AG08395 (cell line): ENCODE measurements around the gene SRCAP.

Experiments used
- DNase-seq: peaks from one replicate; pipeline ENCODE4 v3.0.0; 2012; ENCODE audit warnings: mixed read lengths, low spot score

Gene SRCAP

GRCh38 chr16:30760001-30760559 is 61.1 kb downstream of the SRCAP start:
- no peak for DNase-seq

GRCh38 chr16:30760577-30761426 is 61.8 kb downstream of the SRCAP start:
- no peak for DNase-seq

GRCh38 chr16:30761427-30761927 is 62.5 kb downstream of the SRCAP start:
- DNase-seq, result peak; percentile 36

- DNase-seq, result peak; percentile 100
Observed at GRCh38 chr16:30761928-30762902, 63.2 kb downstream of the SRCAP start, which contains the start of the genes CFAP119 and RNF40. Gene CFAP119, minus strand, starts transcription at chr16:30762062. Its CDS starts 314 bp downstream, at chr16:30761748. Gene RNF40, plus strand, starts transcription at chr16:30762322. Its CDS starts 224 bp downstream, at chr16:30762546.

- DNase-seq, result no peak
Observed at GRCh38 chr16:30762991-30763725, 64.2 kb downstream of the SRCAP start.

GRCh38 chr16:30764086-30764485 is 65.1 kb downstream of the SRCAP start:
- no peak for DNase-seq

- no peak for DNase-seq
Observed at GRCh38 chr16:30764816-30765465, 66.0 kb downstream of the SRCAP start.

GRCh38 chr16:30766206-30766932 is 67.4 kb downstream of the SRCAP start:
- no peak for DNase-seq

GRCh38 chr16:30766933-30767284 is 67.9 kb downstream of the SRCAP start:
- no peak for DNase-seq

GRCh38 chr16:30767767-30768465 is 68.9 kb downstream of the SRCAP start:
- no peak for DNase-seq

- DNase-seq, result no peak
Observed at GRCh38 chr16:30768583-30769181, 69.7 kb downstream of the SRCAP start.

GRCh38 chr16:30769379-30770089 is 70.6 kb downstream of the SRCAP start:
- no peak for DNase-seq

- DNase-seq, result no peak
Observed at GRCh38 chr16:30771726-30772125, 72.8 kb downstream of the SRCAP start.

- DNase-seq, result no peak
Observed at GRCh38 chr16:30773826-30774225, 74.9 kb downstream of the SRCAP start.

GRCh38 chr16:30774367-30775130 is 75.6 kb downstream of the SRCAP start:
- peak; percentile 26 for DNase-seq

GRCh38 chr16:30775131-30775391 is 76.1 kb downstream of the SRCAP start:
- DNase-seq, result no peak

GRCh38 chr16:30775392-30776188 is 76.6 kb downstream of the SRCAP start:
- peak; percentile 95 for DNase-seq
